ENCODE data around the gene ZMAT5. TPM values are rescaled to one million over a fixed set of nuclear protein-coding genes. Genes with fewer than 3 reads are reported as not detected.

Gene ZMAT5
- polyA plus RNA-seq, 2 of the 4 experiments (the other 2 are of a cell fraction), result 13.0 to 13.3 TPM

DNA sequence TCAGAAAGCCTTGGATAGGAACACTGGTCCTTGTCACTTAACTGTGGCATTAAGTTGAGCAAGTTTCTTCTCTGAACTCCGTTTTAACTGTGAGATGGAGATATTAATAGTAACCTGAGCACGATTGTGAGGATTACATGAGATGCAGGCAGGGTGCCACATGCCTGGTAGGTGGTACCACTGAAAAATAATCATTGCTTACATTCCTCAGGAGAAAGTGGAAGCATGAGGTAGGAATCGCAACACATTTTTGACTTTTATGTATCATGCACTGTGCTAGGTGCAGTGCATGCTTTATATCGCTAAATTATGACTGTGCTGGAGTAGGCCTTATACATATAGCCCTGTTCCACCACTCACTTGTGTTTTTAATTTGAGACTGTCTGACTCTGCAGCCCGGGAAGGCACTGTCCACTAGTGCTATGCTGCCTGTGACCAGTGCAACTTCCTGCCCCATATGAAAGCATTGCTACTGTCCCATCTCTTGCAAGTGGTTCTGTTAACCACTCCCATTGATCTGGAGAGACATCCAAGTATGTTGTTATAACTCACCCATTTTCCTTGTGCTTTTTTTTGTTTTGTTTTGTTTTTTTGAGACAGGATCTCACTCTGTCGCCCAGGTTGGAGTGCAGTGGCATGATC is 1.4 kb upstream of the ZMAT5 start:
- Histone ChIP-seq H3K9me3 (no peaks in the 10 kb centered on the region), H3K4me3 (peak overlapping the region; percentile 96), H3K4me1 (peaks cover 19% of the 10 kb centered on the region), H3K27ac (peak overlapping the region; percentile 95 to 98), H3K4me2 (peak overlapping the region; percentile 98)
- 36% methylated on average over 6 of the region's 6 CpGs for WGBS (ENCODE audit: missing lambda C conversion rate)
- ChIA-PET POLR2A (no interaction called here), CTCF (no interaction called here)
- DNase-seq (ENCODE audit: low read depth in 1 of 2, low spot score in 1 of 2), result no peak
- no peak for ATAC-seq
- FAIRE-seq, result no peak
- no peak for TF ChIP-seq RARB (CRISPR knock-in tag; IDR thresholded peaks at IDR 0.05)
- TF ChIP-seq, protein P1, sequence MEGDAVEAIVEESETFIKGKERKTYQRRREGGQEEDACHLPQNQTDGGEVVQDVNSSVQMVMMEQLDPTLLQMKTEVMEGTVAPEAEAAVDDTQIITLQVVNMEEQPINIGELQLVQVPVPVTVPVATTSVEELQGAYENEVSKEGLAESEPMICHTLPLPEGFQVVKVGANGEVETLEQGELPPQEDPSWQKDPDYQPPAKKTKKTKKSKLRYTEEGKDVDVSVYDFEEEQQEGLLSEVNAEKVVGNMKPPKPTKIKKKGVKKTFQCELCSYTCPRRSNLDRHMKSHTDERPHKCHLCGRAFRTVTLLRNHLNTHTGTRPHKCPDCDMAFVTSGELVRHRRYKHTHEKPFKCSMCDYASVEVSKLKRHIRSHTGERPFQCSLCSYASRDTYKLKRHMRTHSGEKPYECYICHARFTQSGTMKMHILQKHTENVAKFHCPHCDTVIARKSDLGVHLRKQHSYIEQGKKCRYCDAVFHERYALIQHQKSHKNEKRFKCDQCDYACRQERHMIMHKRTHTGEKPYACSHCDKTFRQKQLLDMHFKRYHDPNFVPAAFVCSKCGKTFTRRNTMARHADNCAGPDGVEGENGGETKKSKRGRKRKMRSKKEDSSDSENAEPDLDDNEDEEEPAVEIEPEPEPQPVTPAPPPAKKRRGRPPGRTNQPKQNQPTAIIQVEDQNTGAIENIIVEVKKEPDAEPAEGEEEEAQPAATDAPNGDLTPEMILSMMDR (IDR thresholded peaks at IDR 0.05), result no peak
- no peak for TF ChIP-seq EHF (CRISPR knock-in tag; IDR thresholded peaks at IDR 0.05)
- no peak for TF ChIP-seq SREBF2 (IDR thresholded peaks at IDR 0.05)
- TF ChIP-seq, protein P2, sequence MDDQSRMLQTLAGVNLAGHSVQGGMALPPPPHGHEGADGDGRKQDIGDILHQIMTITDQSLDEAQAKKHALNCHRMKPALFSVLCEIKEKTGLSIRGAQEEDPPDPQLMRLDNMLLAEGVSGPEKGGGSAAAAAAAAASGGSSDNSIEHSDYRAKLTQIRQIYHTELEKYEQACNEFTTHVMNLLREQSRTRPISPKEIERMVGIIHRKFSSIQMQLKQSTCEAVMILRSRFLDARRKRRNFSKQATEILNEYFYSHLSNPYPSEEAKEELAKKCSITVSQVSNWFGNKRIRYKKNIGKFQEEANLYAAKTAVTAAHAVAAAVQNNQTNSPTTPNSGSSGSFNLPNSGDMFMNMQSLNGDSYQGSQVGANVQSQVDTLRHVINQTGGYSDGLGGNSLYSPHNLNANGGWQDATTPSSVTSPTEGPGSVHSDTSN (IDR thresholded peaks at IDR 0.05), result no peak
- no peak for TF ChIP-seq GATA3 (IDR thresholded peaks at IDR 0.05; ENCODE audit: borderline replicate concordance)
- no peak for TF ChIP-seq CHD2 (IDR thresholded peaks at IDR 0.05; ENCODE audit: low read length, partially characterized antibody)
- TF ChIP-seq EHMT2 (IDR thresholded peaks at IDR 0.05; ENCODE audit: low read depth), result no peak
- no peak for TF ChIP-seq JUNB (IDR thresholded peaks at IDR 0.05)
- no peak for TF ChIP-seq HOXB5 (CRISPR knock-in tag; IDR thresholded peaks at IDR 0.05)
- TF ChIP-seq, protein P3, sequence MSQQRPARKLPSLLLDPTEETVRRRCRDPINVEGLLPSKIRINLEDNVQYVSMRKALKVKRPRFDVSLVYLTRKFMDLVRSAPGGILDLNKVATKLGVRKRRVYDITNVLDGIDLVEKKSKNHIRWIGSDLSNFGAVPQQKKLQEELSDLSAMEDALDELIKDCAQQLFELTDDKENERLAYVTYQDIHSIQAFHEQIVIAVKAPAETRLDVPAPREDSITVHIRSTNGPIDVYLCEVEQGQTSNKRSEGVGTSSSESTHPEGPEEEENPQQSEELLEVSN (IDR thresholded peaks at IDR 0.05; ENCODE audit: borderline replicate concordance, low read depth), result no peak
- TF ChIP-seq MAZ (IDR thresholded peaks at IDR 0.05; ENCODE audit: borderline replicate concordance, low read depth, low read length), result no peak
- TF ChIP-seq, protein P4, sequence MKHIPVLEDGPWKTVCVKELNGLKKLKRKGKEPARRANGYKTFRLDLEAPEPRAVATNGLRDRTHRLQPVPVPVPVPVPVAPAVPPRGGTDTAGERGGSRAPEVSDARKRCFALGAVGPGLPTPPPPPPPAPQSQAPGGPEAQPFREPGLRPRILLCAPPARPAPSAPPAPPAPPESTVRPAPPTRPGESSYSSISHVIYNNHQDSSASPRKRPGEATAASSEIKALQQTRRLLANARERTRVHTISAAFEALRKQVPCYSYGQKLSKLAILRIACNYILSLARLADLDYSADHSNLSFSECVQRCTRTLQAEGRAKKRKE (CRISPR knock-in tag; IDR thresholded peaks at IDR 0.05; ENCODE audit: low read depth), result no peak
- no peak for TF ChIP-seq BHLHE40 (IDR thresholded peaks at IDR 0.05; ENCODE audit: low read depth, low read length)
- TF ChIP-seq FOXS1 (CRISPR knock-in tag; IDR thresholded peaks at IDR 0.05), result no peak
- no peak for TF ChIP-seq CBX2 (IDR thresholded peaks at IDR 0.05; ENCODE audit: borderline replicate concordance, low read depth)
- TF ChIP-seq NPAS2 (CRISPR knock-in tag; IDR thresholded peaks at IDR 0.05; ENCODE audit: borderline replicate concordance), result no peak
- TF ChIP-seq TP53 (CRISPR knock-in tag; IDR thresholded peaks at IDR 0.05), result no peak
- TF ChIP-seq HEYL (CRISPR knock-in tag; IDR thresholded peaks at IDR 0.05), result no peak

DNA sequence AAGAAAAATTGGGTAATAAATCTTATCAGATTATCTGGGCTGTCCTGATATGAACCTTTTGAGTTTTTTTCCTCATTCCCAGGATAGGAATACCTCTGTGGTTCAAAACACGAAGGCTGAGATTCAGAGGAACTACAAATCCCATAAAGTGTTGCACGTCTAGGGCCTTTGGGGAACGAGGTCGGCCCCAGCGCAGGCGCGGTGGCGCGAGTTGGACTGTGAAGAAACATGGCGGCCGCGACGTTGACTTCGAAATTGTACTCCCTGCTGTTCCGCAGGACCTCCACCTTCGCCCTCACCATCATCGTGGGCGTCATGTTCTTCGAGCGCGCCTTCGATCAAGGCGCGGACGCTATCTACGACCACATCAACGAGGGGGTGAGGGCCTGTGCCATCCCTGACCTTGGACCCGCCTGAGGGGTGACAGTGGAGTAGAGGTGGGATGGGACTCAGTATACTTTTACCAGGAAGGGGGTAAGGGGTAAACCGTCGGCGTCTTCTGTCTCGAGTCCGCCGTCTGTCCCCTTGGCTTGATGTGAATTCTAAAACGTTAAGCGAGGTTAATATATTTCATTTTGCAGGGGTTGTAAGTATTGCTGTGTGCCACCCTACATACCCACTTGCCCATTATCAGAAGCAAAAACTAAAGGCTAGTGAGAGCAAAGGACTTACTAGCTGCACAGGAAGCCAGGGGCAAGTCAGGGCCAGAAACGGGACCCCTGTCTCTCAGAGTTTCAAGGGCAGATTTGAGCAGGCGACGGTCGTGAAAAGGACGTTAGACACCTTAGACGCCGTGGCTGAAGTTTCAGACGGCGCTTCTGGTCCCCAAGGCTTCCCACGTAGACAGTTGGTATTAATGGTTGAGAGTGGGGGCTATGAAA is 604 bp upstream of the ZMAT5 start, which contains the start of gene UQCR10:
Gene UQCR10 (plus strand): TSS at position 199 of the 881 bp plus-strand sequence. CDS start 30 bp downstream, at position 229.
- peak within 1 kb of the TSS; percentile 98 for H3K4me2 ChIP-seq
- peak within 1 kb of the TSS; percentile 96 for H3K4me3 ChIP-seq
- H3K27ac ChIP-seq, result peak within 1 kb of the TSS; percentile 95 to 98
- TF ChIP-seq JUN (IDR thresholded peaks at IDR 0.05), result peak; percentile 41 to 47; a peak in 2 of 5 replicates
- no peak for TF ChIP-seq SREBF2 (IDR thresholded peaks at IDR 0.05)
- no peak for TF ChIP-seq HOXB13 (CRISPR knock-in tag; IDR thresholded peaks at IDR 0.05; ENCODE audit: low read depth)
- TF ChIP-seq PHF8 (IDR thresholded peaks at IDR 0.05; ENCODE audit: borderline replicate concordance, low read depth), result peak; percentile 65; the same call in 1 of the 2 replicates
- TF ChIP-seq, protein P5, sequence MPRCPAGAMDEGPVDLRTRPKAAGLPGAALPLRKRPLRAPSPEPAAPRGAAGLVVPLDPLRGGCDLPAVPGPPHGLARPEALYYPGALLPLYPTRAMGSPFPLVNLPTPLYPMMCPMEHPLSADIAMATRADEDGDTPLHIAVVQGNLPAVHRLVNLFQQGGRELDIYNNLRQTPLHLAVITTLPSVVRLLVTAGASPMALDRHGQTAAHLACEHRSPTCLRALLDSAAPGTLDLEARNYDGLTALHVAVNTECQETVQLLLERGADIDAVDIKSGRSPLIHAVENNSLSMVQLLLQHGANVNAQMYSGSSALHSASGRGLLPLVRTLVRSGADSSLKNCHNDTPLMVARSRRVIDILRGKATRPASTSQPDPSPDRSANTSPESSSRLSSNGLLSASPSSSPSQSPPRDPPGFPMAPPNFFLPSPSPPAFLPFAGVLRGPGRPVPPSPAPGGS (IDR thresholded peaks at IDR 0.05), result no peak
- peak; percentile 73 for TF ChIP-seq KDM5A (IDR thresholded peaks at IDR 0.05)
- TF ChIP-seq POLR2A (IDR thresholded peaks at IDR 0.05; ENCODE audit: low read length), result peak; percentile 89
- ATAC-seq (peak; percentile 86 to 88), FAIRE-seq (no peak), DNase-seq (ENCODE audit: low read depth in 1 of 2, low spot score in 1 of 2) (peak; percentile 84 to 90)
- ChIA-PET POLR2A (interaction anchor here (0.7 to 2.5 kb wide), 4 partner anchors 12 to 71 kb away, joined by 3 to 6 read pairs (median 5); partner anchors contain the start of gene ASCC2), CTCF (interaction anchor here (1.0 to 1.2 kb wide), 2 partner anchors 131 to 237 kb away, joined by 3 read pairs; no protein-coding TSS in a partner anchor)
- H3K4me1 ChIP-seq, result peaks cover 19% of the 10 kb centered on the region; the same call in 2 of the 3 replicates
- no peaks in the 10 kb centered on the region for H3K9me3 ChIP-seq
- 21% methylated on average over 43 of the region's 46 CpGs for WGBS (ENCODE audit: missing lambda C conversion rate)

Measured in A549 (cell line).